Large intestine (tissue), 3 donors: Measurements from ENCODE around the gene HOXA11. TPM values are rescaled to one million over a fixed set of nuclear protein-coding genes. Genes with fewer than 3 reads are reported as not detected.

Experiments
- DNase-seq, 2 donors: peaks; one replicate each; pipeline versions ENCODE4 v3.0.0 to v3.0.0-alpha.2; 2013
- H3K27ac ChIP-seq: one replicate; pipeline ENCODE4 v1.5.1; 2013; ENCODE audit warnings: low read length
- H3K27me3 ChIP-seq: 2 replicates; pipeline ENCODE4 v1.6.1; 2013; ENCODE audit warnings: low read length; ENCODE audit not compliant: control insufficient read depth, insufficient read depth
- H3K36me3 ChIP-seq: 2 replicates; pipeline ENCODE4 v1.6.1; 2013; ENCODE audit warnings: low read length; ENCODE audit not compliant: control insufficient read depth, insufficient read depth
- H3K4me1 ChIP-seq: one replicate; pipeline ENCODE4 v1.6.1; 2013; ENCODE audit warnings: low read length; ENCODE audit not compliant: control insufficient read depth, insufficient read depth
- H3K4me3 ChIP-seq: one replicate; pipeline ENCODE4 v1.5.1; 2013; ENCODE audit warnings: low read length
- H3K9me3 ChIP-seq: one replicate; pipeline ENCODE4 v1.6.1; 2013; ENCODE audit warnings: mild to moderate bottlenecking, low read depth, low read length, moderate library complexity; ENCODE audit not compliant: control insufficient read depth
- whole genome bisulfite sequencing: methylation state at CpG from one replicate; pipeline ENCODE4 v1.1.5; 2013; ENCODE audit warnings: low lambda C conversion rate; ENCODE audit not compliant: insufficient coverage; 5-methylcytosine and 5-hydroxymethylcytosine counted together
- polyA plus RNA-seq: library from polyadenylated mRNA; unstranded; fragments of 120-200 nt; gene quantifications from one replicate; pipeline ENCODE4 v1.2.1, GENCODE V29; 2013

HOXA11 gene
- polyA plus RNA-seq, 1 donor, result not detected

DNA sequence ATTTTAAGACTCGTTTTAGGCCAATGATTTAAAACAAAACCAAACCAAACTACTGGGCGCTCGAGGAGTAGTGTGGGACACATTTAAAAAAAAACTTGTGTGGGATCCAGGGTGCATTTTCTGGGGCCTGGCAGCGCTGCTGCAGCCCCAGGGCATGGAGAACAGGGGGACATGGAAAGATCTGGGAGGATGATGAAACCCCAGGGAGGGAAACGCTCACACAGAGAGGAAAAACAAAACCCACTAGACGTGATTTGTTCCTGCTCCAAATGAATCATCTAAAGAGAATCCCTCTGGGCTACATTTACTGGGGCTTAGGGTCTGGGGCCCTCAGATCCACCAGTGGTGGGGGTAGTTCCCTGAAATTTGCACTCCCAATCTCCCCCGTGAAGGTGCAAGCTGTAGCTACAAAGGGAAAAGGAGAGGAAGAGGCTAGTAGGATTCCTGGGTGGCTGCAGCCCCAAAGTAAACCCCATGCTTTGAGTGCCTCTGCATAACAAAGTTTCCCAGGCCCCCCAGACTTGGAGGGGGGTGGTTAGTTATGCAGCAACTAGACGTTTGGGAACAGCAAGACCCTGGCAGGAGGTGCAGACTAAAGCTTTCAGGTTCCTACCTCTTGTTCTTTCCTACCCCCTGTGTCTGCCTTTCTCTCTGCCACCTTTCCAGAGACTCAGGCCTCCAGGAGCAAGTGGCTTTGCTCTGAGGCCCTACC, 29.4 kb upstream of the HOXA11 start:
- Histone ChIP-seq H3K27ac (no peak overlapping the region), H3K4me1 (peaks cover 26% of the 10 kb centered on the region), H3K27me3 (peaks cover 93% of the 10 kb centered on the region), H3K36me3 (no peaks in the 10 kb centered on the region), H3K4me3 (no peak overlapping the region), H3K9me3 (peaks cover 9% of the 10 kb centered on the region)
- DNase-seq, result no peak
- WGBS, result no CpG with 5 or more reads among the region's 8 CpGs

- no peak overlapping the region for H3K27ac ChIP-seq
- no peaks in the 10 kb centered on the region for H3K36me3 ChIP-seq
- peaks cover 94% of the 10 kb centered on the region for H3K27me3 ChIP-seq
- no peak overlapping the region for H3K4me3 ChIP-seq
- no peak for DNase-seq
- peaks cover 28% of the 10 kb centered on the region for H3K4me1 ChIP-seq
- WGBS, result no CpG with 5 or more reads among the region's 50 CpGs
- peaks cover 9% of the 10 kb centered on the region for H3K9me3 ChIP-seq
Measured at GRCh38 chr7:27213433-27214238, 28.6 kb upstream of the HOXA11 start.

- H3K4me3 ChIP-seq, result no peak overlapping the region
Measured at GRCh38 chr7:27212497-27213432, 27.7 kb upstream of the HOXA11 start.

GRCh38 chr7:27211764-27212204, 26.8 kb upstream of the HOXA11 start:
- peaks cover 28% of the 10 kb centered on the region for H3K4me1 ChIP-seq
- no peaks in the 10 kb centered on the region for H3K36me3 ChIP-seq
- peaks cover 99% of the 10 kb centered on the region for H3K27me3 ChIP-seq
- DNase-seq, result no peak
- WGBS, result 60% methylated on average over 1 of the region's 3 CpGs
- no peak overlapping the region for H3K4me3 ChIP-seq
- no peak overlapping the region for H3K27ac ChIP-seq
- peaks cover 9% of the 10 kb centered on the region for H3K9me3 ChIP-seq

More at GRCh38 chr7:27212497-27213432, 27.7 kb upstream of the HOXA11 start:
- H3K27me3 ChIP-seq, result peaks cover 99% of the 10 kb centered on the region
- peaks cover 9% of the 10 kb centered on the region for H3K9me3 ChIP-seq
- 0% methylated on average over 2 of the region's 52 CpGs for WGBS
- DNase-seq, result peak in 1 of 2 donors; percentile 21
- H3K27ac ChIP-seq, result no peak overlapping the region
- peaks cover 28% of the 10 kb centered on the region for H3K4me1 ChIP-seq
- H3K36me3 ChIP-seq, result no peaks in the 10 kb centered on the region

GRCh38 chr7:27211084-27211446, 26.0 kb upstream of the HOXA11 start:
- Histone ChIP-seq H3K9me3 (peaks cover 9% of the 10 kb centered on the region), H3K27ac (peak overlapping the region; percentile 20), H3K27me3 (peaks cover 99% of the 10 kb centered on the region), H3K4me1 (peaks cover 28% of the 10 kb centered on the region), H3K36me3 (no peaks in the 10 kb centered on the region), H3K4me3 (no peak overlapping the region)
- WGBS, result no CpG with 5 or more reads among the region's 1 CpG
- no peak for DNase-seq

DNA sequence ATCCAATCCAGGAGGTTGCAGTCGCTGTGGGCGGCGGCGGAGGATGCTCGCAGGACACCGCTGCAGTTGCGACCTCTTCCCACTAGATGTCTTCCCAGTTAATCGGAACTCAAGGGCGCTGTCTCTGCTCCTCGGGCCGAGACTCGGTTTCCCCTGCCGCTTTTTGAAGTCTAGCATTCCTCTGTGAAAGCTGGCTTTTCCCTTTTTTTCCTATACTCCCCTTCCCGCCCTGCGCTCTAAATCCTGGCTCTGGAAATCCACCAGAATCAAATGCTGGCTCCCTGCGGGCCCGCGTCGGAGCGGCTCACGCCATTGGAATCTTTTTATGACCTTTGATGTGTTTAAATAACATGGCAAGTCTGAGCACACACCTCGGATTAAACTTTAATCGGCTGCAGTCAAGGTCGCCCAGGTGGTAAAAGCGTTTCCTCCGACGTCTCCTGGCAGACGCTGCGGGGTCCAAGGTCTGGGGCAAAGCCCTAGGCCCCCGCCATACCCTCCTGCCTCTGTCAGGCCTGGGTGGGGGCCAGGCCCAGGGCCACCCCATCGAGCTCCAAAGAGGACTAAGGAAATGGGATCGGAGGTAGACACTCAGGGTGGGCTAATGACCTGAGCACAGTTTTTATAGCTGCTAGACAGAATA, 25.5 kb upstream of the HOXA11 start:
- DNase-seq, result peak; percentile 83 to 92
- H3K9me3 ChIP-seq, result peaks cover 9% of the 10 kb centered on the region
- H3K36me3 ChIP-seq, result no peaks in the 10 kb centered on the region
- peak overlapping the region; percentile 29 for H3K4me3 ChIP-seq
- H3K4me1 ChIP-seq, result peaks cover 28% of the 10 kb centered on the region
- H3K27me3 ChIP-seq, result peaks cover 99% of the 10 kb centered on the region
- H3K27ac ChIP-seq, result peak overlapping the region; percentile 20
- no CpG with 5 or more reads among the region's 32 CpGs for WGBS

GRCh38 chr7:27209933-27210440, 25.0 kb upstream of the HOXA11 start:
- WGBS, result no CpG with 5 or more reads among the region's 11 CpGs
- no peak for DNase-seq
- H3K9me3 ChIP-seq, result peaks cover 13% of the 10 kb centered on the region
- H3K27me3 ChIP-seq, result peaks cover 99% of the 10 kb centered on the region
- H3K27ac ChIP-seq, result no peak overlapping the region
- no peaks in the 10 kb centered on the region for H3K36me3 ChIP-seq
- H3K4me1 ChIP-seq, result peaks cover 32% of the 10 kb centered on the region
- H3K4me3 ChIP-seq, result peak overlapping the region; percentile 29

DNA sequence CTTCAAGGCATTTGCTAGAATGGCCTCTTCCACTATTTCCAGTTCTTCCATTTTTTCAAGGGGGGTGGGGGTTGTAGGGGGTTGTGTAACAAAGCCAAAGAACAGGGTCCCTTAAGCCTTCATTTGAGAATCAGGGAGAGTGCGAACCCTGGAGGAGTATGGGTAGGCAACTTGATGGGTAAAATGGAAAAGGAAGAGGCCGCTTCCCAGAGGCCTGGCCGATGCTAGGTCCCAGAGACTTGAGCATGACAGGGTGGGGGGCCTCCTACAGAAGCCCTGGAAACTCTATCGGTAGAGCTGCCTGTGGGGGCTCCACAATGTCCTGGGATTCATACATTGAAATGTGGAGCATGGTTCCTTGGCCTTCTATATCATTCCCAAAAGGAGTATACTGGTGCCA, 24.0 kb upstream of the HOXA11 start:
- Histone ChIP-seq H3K4me1 (peaks cover 35% of the 10 kb centered on the region), H3K9me3 (peaks cover 16% of the 10 kb centered on the region), H3K36me3 (no peaks in the 10 kb centered on the region), H3K27me3 (peaks cover 99% of the 10 kb centered on the region), H3K27ac (no peak overlapping the region), H3K4me3 (no peak overlapping the region)
- DNase-seq, result no peak
- WGBS, result no CpG with 5 or more reads among the region's 4 CpGs

- peaks cover 99% of the 10 kb centered on the region for H3K27me3 ChIP-seq
- H3K27ac ChIP-seq, result no peak overlapping the region
- no peak for DNase-seq
- peaks cover 32% of the 10 kb centered on the region for H3K4me1 ChIP-seq
- 23% methylated on average over 2 of the region's 7 CpGs for WGBS
- peaks cover 7% of the 10 kb centered on the region for H3K9me3 ChIP-seq
- H3K4me3 ChIP-seq, result no peak overlapping the region
- no peaks in the 10 kb centered on the region for H3K36me3 ChIP-seq
Measured at GRCh38 chr7:27207348-27207985, 22.4 kb upstream of the HOXA11 start.
